Testis (tissue), 2 donors: Measurements from ENCODE around the gene GRIN2D.
"Not testable (repeated sequence)": the region's sequence is repeated elsewhere in the genome, so short reads cannot be mapped to it uniquely, and the experiment has no call there.

Source experiments
- POLR2A ChIP-seq: fragments of 450-650 bp; IDR thresholded peaks from one replicate; pipeline ENCODE4 v1.6.1; 2017; ENCODE audit warnings: antibody characterized with exemption, mild to moderate bottlenecking, moderate library complexity
- TF ChIP-seq, protein P1 (sequence below), 3 experiments: fragments of 450-650 bp in 2 of 3; fragments of 200-600 bp in 1 of 3; sonication (generic) in 1 of 3; IDR thresholded peaks; one replicate each; pipeline ENCODE4 v1.5.1; 2016 to 2019; ENCODE audit warnings: antibody characterized with exemption in 3 of 3, mild to moderate bottlenecking in 2 of 3, moderate library complexity in 1 of 3

DNA sequence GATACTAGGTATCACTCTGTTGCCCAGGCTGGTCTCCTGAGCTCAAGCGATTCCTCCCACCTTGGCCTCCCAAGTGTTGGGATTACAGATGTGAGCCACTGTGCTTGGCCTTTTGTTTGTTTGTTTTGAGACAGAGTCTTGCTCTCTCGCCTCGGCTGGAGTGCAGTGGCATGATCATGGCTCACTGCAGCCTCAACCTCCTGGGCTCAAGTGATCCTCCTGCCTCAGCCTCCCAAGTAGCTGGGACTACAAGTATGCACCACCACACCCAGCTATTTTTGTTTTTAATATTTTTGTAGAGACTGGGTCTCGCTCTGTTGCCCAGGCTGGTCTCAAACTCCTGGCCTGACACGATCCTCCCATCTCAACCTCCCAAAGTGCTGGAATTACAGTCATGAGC lies 21.7 kb upstream of the GRIN2D start:
- TF ChIP-seq, protein P1, sequence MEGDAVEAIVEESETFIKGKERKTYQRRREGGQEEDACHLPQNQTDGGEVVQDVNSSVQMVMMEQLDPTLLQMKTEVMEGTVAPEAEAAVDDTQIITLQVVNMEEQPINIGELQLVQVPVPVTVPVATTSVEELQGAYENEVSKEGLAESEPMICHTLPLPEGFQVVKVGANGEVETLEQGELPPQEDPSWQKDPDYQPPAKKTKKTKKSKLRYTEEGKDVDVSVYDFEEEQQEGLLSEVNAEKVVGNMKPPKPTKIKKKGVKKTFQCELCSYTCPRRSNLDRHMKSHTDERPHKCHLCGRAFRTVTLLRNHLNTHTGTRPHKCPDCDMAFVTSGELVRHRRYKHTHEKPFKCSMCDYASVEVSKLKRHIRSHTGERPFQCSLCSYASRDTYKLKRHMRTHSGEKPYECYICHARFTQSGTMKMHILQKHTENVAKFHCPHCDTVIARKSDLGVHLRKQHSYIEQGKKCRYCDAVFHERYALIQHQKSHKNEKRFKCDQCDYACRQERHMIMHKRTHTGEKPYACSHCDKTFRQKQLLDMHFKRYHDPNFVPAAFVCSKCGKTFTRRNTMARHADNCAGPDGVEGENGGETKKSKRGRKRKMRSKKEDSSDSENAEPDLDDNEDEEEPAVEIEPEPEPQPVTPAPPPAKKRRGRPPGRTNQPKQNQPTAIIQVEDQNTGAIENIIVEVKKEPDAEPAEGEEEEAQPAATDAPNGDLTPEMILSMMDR (IDR thresholded peaks at IDR 0.05), result not testable (repeated sequence)
- TF ChIP-seq POLR2A, result not testable (repeated sequence)
